ENCODE measurements around the gene POLRMT.
"Not testable (repeated sequence)": the region's sequence is repeated elsewhere in the genome, so short reads cannot be mapped to it uniquely, and the experiment has no call there.

POLRMT gene

GRCh38 chr19:624433-625109 is 8.8 kb downstream of the POLRMT start:
- DNase-seq = no peak

- DNase-seq = no peak
Observed at GRCh38 chr19:623974-624373, 9.4 kb downstream of the POLRMT start.

- no peak for DNase-seq
Observed at GRCh38 chr19:623175-623916, 10.0 kb downstream of the POLRMT start.

- DNase-seq = no peak
Observed at GRCh38 chr19:622666-623065, 10.7 kb downstream of the POLRMT start.

GRCh38 chr19:621819-622218 is 11.5 kb downstream of the POLRMT start:
- no peak for DNase-seq

- not testable (repeated sequence) for DNase-seq
Observed at GRCh38 chr19:621191-621590, 12.1 kb downstream of the POLRMT start.

GRCh38 chr19:620166-620862 is 13.0 kb downstream of the POLRMT start:
- DNase-seq = no peak

GRCh38 chr19:619286-620002 is 13.9 kb downstream of the POLRMT start:
- no peak for DNase-seq

- DNase-seq = no peak
Observed at GRCh38 chr19:618674-619285, 14.6 kb downstream of the POLRMT start.

- DNase-seq = no peak
Observed at GRCh38 chr19:618247-618619, 15.1 kb downstream of the POLRMT start.

GRCh38 chr19:617551-618246 is 15.6 kb downstream of the POLRMT start:
- DNase-seq = no peak

- DNase-seq = no peak
Observed at GRCh38 chr19:616747-617526, 16.4 kb downstream of the POLRMT start.

- no peak for DNase-seq
Observed at GRCh38 chr19:616062-616700, 17.2 kb downstream of the POLRMT start.

GRCh38 chr19:615619-616018 is 17.7 kb downstream of the POLRMT start:
- DNase-seq = no peak

GRCh38 chr19:613732-614567 is 19.4 kb downstream of the POLRMT start:
- no peak for DNase-seq

GRCh38 chr19:612941-613340 is 20.4 kb downstream of the POLRMT start:
- DNase-seq = no peak

- peak; percentile 64 to 65 for DNase-seq
Observed at GRCh38 chr19:611481-611868, 21.9 kb downstream of the POLRMT start.

- peak; percentile 40 to 43 for DNase-seq
Observed at GRCh38 chr19:610801-611480, 22.4 kb downstream of the POLRMT start.

GRCh38 chr19:610071-610800 is 23.1 kb downstream of the POLRMT start:
- DNase-seq = peak in 1 of 2 donors; percentile 27
